KMS-11 (cell line): Measurements from ENCODE around the gene AQP5.

ENCODE experiments used
- H2AFZ ChIP-seq: fragments of 200-600 bp; sonication (generic); 2 replicates; pipeline ENCODE4 v1.6.1; 2016; ENCODE audit warnings: antibody characterized with exemption, mixed run types, low read depth
- H3K27ac ChIP-seq: fragments of 200-600 bp; sonication (generic); 2 replicates; pipeline ENCODE4 v1.6.1; 2016; ENCODE audit warnings: mild to moderate bottlenecking, mixed run types
- H3K27me3 ChIP-seq: fragments of 200-600 bp; sonication (generic); 2 replicates; pipeline ENCODE4 v1.6.1; 2017; ENCODE audit warnings: mild to moderate bottlenecking, low read depth, mixed run types, moderate library complexity; ENCODE audit not compliant: insufficient read depth
- H3K36me3 ChIP-seq: fragments of 200-600 bp; sonication (generic); 2 replicates; pipeline ENCODE4 v1.6.1; 2017; ENCODE audit warnings: mild to moderate bottlenecking, mixed run types; ENCODE audit not compliant: insufficient read depth
- H3K4me1 ChIP-seq: fragments of 200-600 bp; sonication (generic); 2 replicates; pipeline ENCODE4 v1.6.1; 2016; ENCODE audit warnings: mild to moderate bottlenecking, low read depth, mixed run types; ENCODE audit not compliant: poor library complexity, severe bottlenecking
- H3K4me2 ChIP-seq: fragments of 200-600 bp; sonication (generic); 2 replicates; pipeline ENCODE4 v1.7.0; 2016; ENCODE audit warnings: mild to moderate bottlenecking, mixed run types
- H3K4me3 ChIP-seq: fragments of 200-600 bp; sonication (generic); IDR thresholded peaks from 2 replicates; pipeline ENCODE4 v1.6.1; 2017; ENCODE audit warnings: low read depth, low read length, mixed read lengths; ENCODE audit not compliant: insufficient read depth
- H3K79me2 ChIP-seq: fragments of 200-600 bp; sonication (generic); 2 replicates; pipeline ENCODE4 v1.6.1; 2016; ENCODE audit warnings: low read depth, mixed run types; ENCODE audit not compliant: insufficient read depth
- H3K9ac ChIP-seq: fragments of 200-600 bp; sonication (generic); 2 replicates; pipeline ENCODE4 v1.6.1; 2016; ENCODE audit warnings: mild to moderate bottlenecking, mixed run types
- H4K20me1 ChIP-seq: fragments of 200-600 bp; sonication (generic); 2 replicates; pipeline ENCODE4 v1.6.1; 2016; ENCODE audit warnings: mild to moderate bottlenecking, mixed run types; ENCODE audit not compliant: insufficient read depth
- TF ChIP-seq, protein P1 (sequence below): fragments of 200-600 bp; sonication (generic); conservative IDR thresholded peaks from 2 replicates; pipeline ENCODE4 v1.6.1; 2017; ENCODE audit warnings: low read depth, mild to moderate bottlenecking, antibody characterized with exemption, low read length, moderate library complexity, mixed read lengths

The AQP5 gene

DNA sequence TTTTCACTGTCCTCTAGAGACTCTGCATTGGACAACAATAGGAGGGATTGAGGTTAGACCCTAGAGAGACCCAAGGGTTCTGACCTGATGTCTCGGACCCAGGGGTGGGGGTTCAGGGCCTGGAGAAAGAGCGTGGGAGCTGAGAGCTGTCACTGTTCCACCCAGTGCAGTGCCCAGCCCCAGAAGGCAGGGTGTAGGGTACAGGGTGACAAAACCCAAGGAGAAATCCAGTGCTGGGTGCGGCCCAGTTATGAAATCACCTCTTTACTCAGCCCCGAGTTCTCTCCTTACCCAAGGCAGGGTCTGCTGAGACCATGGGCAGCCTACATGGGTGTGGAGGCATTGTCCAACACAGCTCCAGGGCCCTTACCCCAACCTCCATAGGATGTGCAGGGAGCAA, 8.5 kb upstream of the AQP5 start:
- H4K20me1 ChIP-seq = no peaks in the 10 kb centered on the region
- H3K9ac ChIP-seq = no peak overlapping the region
- TF ChIP-seq, protein P1, sequence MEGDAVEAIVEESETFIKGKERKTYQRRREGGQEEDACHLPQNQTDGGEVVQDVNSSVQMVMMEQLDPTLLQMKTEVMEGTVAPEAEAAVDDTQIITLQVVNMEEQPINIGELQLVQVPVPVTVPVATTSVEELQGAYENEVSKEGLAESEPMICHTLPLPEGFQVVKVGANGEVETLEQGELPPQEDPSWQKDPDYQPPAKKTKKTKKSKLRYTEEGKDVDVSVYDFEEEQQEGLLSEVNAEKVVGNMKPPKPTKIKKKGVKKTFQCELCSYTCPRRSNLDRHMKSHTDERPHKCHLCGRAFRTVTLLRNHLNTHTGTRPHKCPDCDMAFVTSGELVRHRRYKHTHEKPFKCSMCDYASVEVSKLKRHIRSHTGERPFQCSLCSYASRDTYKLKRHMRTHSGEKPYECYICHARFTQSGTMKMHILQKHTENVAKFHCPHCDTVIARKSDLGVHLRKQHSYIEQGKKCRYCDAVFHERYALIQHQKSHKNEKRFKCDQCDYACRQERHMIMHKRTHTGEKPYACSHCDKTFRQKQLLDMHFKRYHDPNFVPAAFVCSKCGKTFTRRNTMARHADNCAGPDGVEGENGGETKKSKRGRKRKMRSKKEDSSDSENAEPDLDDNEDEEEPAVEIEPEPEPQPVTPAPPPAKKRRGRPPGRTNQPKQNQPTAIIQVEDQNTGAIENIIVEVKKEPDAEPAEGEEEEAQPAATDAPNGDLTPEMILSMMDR = no peak
- no peaks in the 10 kb centered on the region for H3K4me1 ChIP-seq
- no peaks in the 10 kb centered on the region for H3K36me3 ChIP-seq
- H3K4me2 ChIP-seq = no peak overlapping the region
- H3K79me2 ChIP-seq = no peaks in the 10 kb centered on the region
- no peak overlapping the region for H3K27ac ChIP-seq
- H3K27me3 ChIP-seq = peaks cover 8% of the 10 kb centered on the region; the same call in 1 of the 2 replicates
- H2AFZ ChIP-seq = no peak overlapping the region
- no peak overlapping the region for H3K4me3 ChIP-seq

DNA sequence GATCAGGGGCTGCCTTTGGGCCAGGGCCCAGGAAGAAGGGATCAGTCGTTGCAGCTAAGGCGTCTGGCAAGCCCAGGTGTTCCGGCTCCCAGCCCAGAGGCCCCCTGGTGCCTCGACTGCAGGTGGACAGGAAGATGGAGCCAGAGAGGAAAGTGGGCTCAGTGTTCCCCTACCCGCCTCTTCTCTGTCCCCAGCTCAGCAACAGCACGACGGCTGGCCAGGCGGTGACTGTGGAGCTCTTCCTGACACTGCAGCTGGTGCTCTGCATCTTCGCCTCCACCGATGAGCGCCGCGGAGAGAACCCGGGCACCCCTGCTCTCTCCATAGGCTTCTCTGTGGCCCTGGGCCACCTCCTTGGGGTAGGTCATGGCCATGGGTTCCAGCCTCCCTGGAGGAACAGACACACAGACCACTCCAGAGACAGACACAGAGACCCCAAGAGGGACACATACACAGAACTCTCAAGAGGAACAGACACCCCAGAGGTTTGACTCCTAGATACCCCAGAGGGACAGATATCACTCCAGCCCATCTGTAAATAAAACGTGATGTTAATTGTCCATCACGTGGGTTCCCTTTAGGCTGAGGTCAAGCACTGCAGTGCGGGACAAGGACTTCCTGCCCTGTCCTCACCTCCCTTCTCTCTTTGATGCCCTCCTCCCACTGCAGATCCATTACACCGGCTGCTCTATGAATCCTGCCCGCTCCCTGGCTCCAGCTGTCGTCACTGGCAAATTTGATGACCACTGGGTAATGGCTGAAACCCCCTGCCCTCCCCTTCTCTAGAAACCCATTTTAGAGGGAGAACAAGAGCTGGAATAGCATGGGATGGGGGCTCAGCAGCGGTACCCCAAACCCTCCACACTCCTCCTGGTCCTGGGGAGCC, 7.5 kb upstream of the AQP5 start:
- TF ChIP-seq, protein P1 = no peak
- peaks cover 18% of the 10 kb centered on the region; the same call in 1 of the 2 replicates for H3K27me3 ChIP-seq

DNA sequence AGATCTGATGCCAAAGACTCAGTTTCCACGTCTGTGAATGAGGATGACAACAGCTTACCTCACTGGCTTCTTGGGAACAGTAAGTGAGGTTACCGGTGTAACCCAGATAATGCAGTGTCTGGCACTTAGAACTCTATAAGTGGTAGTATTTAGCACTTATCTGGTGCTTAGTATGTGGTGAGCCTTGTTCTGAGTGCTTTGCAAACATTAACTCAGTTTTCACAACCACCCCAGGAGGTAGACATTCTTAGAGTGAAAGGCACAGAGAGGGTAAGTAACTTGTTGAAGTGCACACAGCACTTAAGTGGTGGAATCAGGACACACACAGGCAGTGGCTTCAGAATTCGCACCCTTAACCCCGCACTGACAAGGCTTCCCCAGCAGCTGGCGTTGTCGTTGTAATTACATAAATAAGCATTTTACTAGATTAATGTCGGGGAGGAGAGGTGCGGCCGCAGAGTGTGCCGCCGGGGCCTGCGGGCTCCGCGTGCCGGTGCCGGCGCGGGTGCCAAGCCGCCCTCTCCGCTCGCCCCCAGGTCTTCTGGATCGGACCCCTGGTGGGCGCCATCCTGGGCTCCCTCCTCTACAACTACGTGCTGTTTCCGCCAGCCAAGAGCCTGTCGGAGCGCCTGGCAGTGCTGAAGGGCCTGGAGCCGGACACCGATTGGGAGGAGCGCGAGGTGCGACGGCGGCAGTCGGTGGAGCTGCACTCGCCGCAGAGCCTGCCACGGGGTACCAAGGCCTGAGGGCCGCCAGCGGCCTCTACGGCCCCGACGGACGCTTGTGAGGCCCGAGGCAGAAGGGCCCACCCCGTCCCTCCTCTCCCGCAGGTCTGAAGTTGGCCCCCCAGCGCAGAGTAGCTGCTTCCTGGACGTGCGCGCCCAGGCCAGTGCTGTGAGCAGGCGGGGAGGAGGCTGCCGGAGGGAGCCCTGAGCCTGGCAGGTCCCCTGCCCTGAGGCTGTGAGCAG, 6.5 kb upstream of the AQP5 start:
- no peak overlapping the region for H3K4me2 ChIP-seq
- H3K4me3 ChIP-seq = no peak overlapping the region

More for the DNA sequence above, 7.5 kb upstream of the AQP5 start:
- Histone ChIP-seq H3K4me3 (no peak overlapping the region), H3K4me2 (no peak overlapping the region), H3K9ac (no peak overlapping the region), H2AFZ (no peak overlapping the region), H3K79me2 (no peaks in the 10 kb centered on the region), H3K4me1 (no peaks in the 10 kb centered on the region), H4K20me1 (no peaks in the 10 kb centered on the region), H3K36me3 (no peaks in the 10 kb centered on the region), H3K27ac (no peak overlapping the region)

More for the DNA sequence above, 6.5 kb upstream of the AQP5 start:
- peaks cover 27% of the 10 kb centered on the region; the same call in 1 of the 2 replicates for H3K27me3 ChIP-seq
- no peak overlapping the region for H3K9ac ChIP-seq
- no peaks in the 10 kb centered on the region for H4K20me1 ChIP-seq
- H3K4me1 ChIP-seq = no peaks in the 10 kb centered on the region
- no peak overlapping the region for H2AFZ ChIP-seq
- no peak overlapping the region for H3K27ac ChIP-seq
- TF ChIP-seq, protein P1 = no peak
- H3K36me3 ChIP-seq = no peaks in the 10 kb centered on the region
- no peaks in the 10 kb centered on the region for H3K79me2 ChIP-seq
